Middle frontal gyrus (tissue), 1 donor: ENCODE measurements around the gene ZNG1A.
"Not testable (repeated sequence)": the region's sequence is repeated elsewhere in the genome, so short reads cannot be mapped to it uniquely, and the experiment has no call there.

ENCODE experiments used
- DNase-seq: peaks from one replicate; pipeline ENCODE4 v3.0.0-alpha.2; 2015; ENCODE audit warnings: low spot score; ENCODE audit errors: extremely low spot score

The ZNG1A gene

DNA sequence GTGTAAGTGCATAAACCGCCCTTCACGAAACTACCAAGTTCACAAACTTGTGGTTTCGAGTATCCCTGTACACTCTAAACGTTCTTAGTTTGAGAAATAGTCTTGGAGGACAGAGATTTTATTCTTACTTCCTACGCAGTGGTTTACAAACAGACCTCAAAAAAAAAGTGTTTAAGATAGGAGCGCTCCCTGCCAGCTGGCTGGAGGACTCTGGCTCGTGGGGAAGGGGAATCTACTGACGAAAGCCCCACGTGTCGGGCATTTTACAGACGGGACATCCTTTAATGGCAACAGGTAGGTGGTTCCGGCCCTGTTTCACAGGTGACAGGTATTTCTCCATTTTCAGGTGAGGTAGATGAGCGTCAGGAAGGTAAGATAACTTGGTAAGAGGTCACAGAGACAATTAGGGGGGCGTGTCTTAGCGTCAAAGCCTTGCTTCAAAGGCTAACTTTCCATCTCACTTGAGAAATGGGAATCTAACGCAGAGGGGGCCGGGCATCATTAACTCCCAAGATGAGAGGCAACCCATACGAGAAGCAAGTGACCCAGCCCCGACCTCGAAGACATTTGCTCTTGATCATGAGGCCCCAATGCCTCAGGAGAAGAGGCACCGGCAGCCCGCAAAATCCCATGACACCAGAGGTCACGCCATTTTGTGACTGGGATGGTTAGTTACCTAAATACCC, 573 bp downstream of the ZNG1A start:
- not testable (repeated sequence) for DNase-seq

GRCh38 chr9:169757-170156, 9.1 kb downstream of the ZNG1A start:
- not testable (repeated sequence) for DNase-seq

- not testable (repeated sequence) for DNase-seq
Observed at GRCh38 chr9:159871-160270, 19.0 kb downstream of the ZNG1A start.

GRCh38 chr9:151173-151572, 27.7 kb downstream of the ZNG1A start:
- not testable (repeated sequence) for DNase-seq

GRCh38 chr9:139880-140279, 39.0 kb downstream of the ZNG1A start:
- not testable (repeated sequence) for DNase-seq

- not testable (repeated sequence) for DNase-seq
Observed at GRCh38 chr9:117995-118467, 60.8 kb downstream of the ZNG1A start, which contains the start of gene FOXD4. TSS of gene FOXD4 (minus strand) at chr9:118417. CDS start at chr9:118119, 298 bp downstream.

GRCh38 chr9:117144-117994, 61.5 kb downstream of the ZNG1A start:
- DNase-seq: not testable (repeated sequence)

GRCh38 chr9:116239-117077, 62.4 kb downstream of the ZNG1A start:
- DNase-seq: not testable (repeated sequence)

DNA sequence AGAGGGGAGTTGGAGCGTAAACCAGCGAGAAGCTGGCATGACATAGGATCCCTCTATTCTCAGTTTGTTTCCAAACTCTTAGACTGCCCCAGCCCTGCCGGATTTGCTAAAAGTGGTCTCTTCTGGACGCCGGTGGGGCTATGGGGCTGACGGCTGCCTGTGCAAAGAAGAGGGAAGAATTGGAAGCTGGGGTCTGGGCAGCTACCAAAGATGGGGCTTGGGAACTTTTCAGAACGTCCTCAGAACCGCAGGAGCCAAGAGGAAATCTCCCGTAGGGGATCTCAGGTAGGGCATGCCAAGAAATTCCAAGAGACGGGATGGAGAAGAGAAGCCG, 63.8 kb downstream of the ZNG1A start:
- DNase-seq: not testable (repeated sequence)

GRCh38 chr9:114267-115117, 64.4 kb downstream of the ZNG1A start:
- not testable (repeated sequence) for DNase-seq

DNA sequence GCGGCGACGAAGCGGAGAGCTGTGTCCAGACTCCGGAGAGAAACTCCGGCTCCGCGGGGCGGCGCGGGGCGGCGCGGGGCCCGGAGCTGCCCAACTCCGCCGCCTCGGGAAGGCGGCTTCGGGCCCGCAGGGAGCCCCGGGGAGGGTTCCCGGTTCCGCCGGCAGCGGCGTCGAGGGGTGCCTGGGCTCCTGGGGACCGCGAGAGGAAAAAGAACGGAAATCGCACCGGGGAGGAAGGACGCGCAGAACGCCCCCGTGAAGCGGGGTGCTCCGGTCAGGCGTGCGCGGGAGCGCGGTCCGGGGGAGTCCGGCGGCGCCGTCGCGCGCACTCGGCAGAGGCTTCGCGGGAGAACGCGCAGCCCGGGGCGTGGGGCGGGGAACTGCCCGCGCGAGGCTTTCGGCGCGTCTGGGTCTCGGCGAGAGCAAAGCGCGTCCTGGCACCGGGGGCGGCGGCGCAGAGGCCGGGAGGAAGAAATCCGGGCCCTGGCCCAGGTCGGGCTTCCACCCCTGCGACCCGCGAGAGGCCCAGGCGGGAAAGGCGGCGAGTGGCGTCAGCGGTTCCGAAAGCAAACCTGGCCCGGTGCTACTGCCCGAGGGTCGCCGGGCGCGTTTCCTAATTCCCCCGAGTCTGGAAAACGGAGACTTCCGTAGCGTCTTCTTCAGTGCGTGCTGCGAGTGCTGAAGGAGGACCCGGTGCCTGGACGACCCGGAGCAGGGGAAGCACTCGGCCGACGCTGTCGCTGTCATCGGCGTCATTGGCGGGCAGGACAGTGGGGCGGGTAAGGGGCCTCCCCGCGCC, 65.2 kb downstream of the ZNG1A start:
- DNase-seq: not testable (repeated sequence)

DNA sequence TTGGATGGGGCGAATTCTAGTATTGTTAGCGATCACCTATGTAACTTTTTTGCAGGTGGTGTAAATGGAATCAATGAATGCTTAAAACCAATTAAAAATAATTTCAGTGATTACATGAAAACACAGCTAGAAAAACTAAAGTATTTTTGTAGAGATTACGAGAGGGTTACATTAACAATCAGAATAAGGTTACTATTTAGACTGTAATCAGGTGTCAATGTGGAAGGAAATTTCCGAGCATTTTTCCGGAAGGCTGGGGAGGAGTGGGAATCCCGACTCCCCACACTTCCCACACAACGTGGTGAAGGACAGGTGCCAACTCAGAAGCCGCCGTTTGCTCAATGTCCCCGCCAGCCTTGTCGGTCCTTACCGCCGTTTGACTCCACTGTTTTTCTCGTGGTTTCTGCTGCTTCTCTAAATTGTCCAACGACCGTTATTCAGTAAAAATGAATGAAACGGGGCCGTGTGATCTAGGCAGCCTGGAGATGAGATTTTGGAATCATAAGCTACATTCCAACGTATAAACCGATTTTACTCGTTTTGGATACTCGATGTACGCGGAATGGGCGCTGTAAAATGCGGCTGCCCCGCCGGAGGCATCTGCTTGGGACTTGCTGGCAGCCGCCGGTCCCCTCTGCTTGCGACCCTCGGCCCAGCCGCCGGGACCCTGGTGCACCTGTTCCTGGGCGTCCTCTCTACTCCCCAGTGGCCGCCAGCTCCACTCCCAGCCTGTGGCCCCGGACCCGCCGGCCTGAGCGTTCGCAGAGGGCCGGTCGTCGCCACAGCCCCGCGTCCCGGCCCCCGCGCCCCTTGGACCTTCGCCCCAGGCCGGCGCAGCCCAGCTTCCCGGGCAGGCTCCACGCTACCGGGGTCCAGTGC, 66.0 kb downstream of the ZNG1A start:
- DNase-seq: not testable (repeated sequence)

DNA sequence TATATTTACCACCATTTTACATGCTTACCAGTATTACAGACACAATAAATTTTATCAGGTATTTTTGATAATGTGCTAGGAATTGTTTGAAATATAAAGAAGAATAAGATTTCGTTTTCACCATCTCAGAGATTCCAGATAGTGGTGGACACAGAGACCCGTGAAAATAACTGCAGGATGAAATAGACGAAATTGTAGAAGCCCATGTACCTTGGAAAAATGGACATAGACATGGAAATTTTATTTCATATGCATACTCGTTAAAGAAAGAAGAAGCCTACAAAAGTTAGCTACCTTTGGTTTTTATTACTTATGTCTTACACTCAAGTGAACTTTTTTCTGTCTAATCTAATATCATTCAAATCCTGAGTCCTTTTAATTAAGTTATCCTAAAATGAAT, 68.2 kb downstream of the ZNG1A start:
- not testable (repeated sequence) for DNase-seq

DNA sequence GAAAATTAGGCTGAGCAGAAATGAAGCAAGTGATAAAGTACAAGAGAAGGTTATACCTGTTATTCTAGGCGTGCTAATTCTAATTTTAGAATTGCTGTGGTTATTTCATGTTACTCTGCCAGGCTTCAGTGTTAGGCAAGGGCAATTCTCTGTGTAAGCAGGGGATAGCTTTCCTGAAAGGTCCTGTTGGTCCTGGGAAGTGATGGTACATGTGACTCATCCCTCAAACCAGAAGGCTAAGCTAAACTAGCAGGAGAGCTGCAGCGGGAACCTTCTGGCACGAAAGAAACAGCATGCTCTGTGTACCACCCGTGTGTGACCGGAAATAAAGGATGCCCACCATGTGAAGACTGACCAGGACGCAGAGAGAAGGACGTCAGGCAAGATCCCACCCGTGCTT, 69.3 kb downstream of the ZNG1A start:
- DNase-seq: not testable (repeated sequence)

DNA sequence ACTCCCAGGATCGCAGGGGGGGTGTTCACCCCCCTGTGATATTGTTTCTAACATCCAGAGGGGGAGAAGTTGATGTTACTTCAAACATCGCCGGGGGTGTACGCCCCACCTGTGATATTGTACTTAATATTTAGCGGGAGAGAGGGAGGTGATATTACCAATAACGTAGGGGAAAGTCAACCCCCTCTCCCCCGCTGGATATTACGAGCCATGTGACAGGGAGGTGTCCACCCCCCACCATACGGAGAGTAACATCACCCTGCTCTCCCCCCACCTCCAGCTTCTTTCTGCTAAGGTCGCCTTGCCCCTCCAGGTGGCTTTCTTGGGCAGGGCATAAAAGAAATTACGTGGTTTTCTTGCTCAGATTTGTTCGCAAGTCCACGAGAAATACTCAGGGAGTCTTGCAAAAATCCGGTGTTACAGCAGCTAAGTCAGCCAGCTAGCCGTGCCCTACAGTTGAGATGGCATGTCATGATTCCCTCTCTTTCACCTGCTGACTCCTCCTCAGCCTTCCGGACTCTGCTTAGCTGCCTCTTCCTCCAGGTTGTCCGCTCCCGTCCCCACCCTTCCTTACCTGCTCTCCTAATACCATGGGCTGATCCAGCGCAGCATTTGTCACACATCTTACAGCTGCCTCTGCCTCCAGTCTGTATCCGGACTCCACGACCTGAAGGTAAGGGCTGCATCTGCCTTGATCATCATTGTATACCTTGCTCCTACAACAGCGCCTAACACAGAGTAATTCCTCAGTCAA, 69.9 kb downstream of the ZNG1A start:
- not testable (repeated sequence) for DNase-seq

GRCh38 chr9:105991-106390, 72.9 kb downstream of the ZNG1A start:
- not testable (repeated sequence) for DNase-seq

DNA sequence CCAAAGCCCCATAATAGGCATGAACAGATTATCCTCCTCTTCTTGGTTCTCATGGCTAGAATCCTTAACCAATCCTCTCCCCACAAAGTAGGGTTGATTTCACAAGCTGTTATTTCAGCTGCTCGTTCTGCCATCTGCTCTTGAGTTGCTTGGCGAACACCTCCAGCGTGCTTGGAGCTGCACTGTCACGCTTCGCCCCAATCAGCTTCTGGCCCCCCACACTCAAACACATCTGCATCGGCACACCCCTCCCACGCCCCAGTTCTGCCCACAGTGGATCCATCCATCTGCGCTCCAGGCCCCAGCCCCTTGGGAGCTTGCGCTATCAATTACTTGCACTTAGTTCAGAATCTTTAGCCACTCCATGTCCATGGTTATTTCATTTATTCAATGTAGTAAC, 78.4 kb downstream of the ZNG1A start:
- DNase-seq: not testable (repeated sequence)

DNA sequence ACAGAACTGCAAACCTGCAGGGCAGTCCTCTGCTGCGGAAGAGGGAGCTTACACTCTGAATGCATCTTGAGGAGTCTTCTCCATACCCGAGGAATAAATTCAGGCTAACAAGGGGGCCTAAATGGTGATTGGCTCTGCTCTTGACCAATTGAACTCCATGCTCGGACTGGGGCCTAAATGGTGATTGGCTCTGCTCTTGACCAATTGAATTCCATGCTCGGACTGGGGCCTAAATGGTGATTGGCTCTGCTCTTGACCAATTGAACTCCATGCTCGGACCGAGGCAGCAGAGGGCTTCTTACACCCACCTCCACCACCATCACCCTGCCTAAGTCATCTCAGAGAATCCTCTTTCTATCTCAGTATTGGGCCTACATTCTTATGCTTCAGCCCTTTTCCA, 79.0 kb downstream of the ZNG1A start:
- DNase-seq: not testable (repeated sequence)
